Astrocyte (in vitro differentiated cells and primary cell): ENCODE results near the gene ZFPM1.

Experiments used
- EZH2 ChIP-seq: IDR thresholded peaks from 2 replicates; pipeline ENCODE4 v1.6.1; 2012; ENCODE audit warnings: mild to moderate bottlenecking, low read length, inconsistent platforms; ENCODE audit not compliant: insufficient read depth
- TF ChIP-seq, protein P1 (sequence below): IDR thresholded peaks from 2 replicates; pipeline ENCODE4 v1.5.1; 2011; ENCODE audit warnings: low read depth, mild to moderate bottlenecking, inconsistent platforms, low read length, moderate library complexity; ENCODE audit not compliant: insufficient read depth

DNA sequence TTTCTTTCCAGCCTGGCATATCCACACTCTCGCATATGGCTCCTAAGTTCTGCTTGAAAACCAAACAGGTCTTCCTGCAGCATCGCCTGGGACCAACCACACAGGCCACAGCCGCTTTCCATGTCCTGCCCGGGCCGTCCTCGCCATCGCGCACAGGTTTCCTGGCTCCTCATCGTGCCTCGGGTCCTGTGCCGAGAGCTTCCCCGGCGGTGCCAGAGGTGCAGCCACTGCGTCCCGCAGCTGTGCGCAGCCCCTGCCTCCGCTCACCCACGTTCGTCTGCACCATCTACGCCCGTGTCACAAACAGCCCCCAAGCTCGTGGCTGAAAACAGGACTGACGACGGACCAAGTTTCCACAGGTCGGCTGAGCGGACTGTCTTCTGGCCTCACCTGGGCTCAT lies 6.3 kb upstream of the ZFPM1 start:
- TF ChIP-seq, protein P1, sequence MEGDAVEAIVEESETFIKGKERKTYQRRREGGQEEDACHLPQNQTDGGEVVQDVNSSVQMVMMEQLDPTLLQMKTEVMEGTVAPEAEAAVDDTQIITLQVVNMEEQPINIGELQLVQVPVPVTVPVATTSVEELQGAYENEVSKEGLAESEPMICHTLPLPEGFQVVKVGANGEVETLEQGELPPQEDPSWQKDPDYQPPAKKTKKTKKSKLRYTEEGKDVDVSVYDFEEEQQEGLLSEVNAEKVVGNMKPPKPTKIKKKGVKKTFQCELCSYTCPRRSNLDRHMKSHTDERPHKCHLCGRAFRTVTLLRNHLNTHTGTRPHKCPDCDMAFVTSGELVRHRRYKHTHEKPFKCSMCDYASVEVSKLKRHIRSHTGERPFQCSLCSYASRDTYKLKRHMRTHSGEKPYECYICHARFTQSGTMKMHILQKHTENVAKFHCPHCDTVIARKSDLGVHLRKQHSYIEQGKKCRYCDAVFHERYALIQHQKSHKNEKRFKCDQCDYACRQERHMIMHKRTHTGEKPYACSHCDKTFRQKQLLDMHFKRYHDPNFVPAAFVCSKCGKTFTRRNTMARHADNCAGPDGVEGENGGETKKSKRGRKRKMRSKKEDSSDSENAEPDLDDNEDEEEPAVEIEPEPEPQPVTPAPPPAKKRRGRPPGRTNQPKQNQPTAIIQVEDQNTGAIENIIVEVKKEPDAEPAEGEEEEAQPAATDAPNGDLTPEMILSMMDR = no peak
- TF ChIP-seq EZH2 = no peak
